Duodenal mucosa (tissue), 2 donors: Measurements from ENCODE around the gene NLK.
"Not testable (repeated sequence)": the region's sequence is repeated elsewhere in the genome, so short reads cannot be mapped to it uniquely, and the experiment has no call there.

Experiments used
- H3K27ac ChIP-seq: one replicate; pipeline ENCODE4 v1.7.0; 2013; ENCODE audit warnings: low read depth, low read length
- H3K27me3 ChIP-seq, 2 donors: one replicate each; pipeline ENCODE4 v1.7.0; 2013; ENCODE audit warnings: low read length in 2 of 2, control low read depth in 1 of 2; ENCODE audit not compliant: insufficient read depth in 2 of 2, control insufficient read depth in 1 of 2
- H3K36me3 ChIP-seq, 2 donors: one replicate each; pipeline ENCODE4 v1.7.0; 2013; ENCODE audit warnings: low read length in 2 of 2, control low read depth in 1 of 2; ENCODE audit not compliant: insufficient read depth in 2 of 2, control insufficient read depth in 1 of 2
- H3K4me1 ChIP-seq, 2 donors: one replicate each; pipeline ENCODE4 v1.7.0; 2013; ENCODE audit warnings: low read length in 2 of 2, control low read depth in 1 of 2; ENCODE audit not compliant: insufficient read depth in 2 of 2, control insufficient read depth in 1 of 2
- H3K4me3 ChIP-seq, 2 donors: one replicate each; pipeline ENCODE4 v1.7.0; 2013; ENCODE audit warnings: low read length in 2 of 2, low read depth in 1 of 2
- H3K9ac ChIP-seq, 2 donors: one replicate each; pipeline ENCODE4 v1.7.0; 2013; ENCODE audit warnings: low read length in 2 of 2, low read depth in 1 of 2
- H3K9me3 ChIP-seq, 2 donors: one replicate each; pipeline ENCODE4 v1.7.0; 2013; ENCODE audit warnings: low read length in 2 of 2, control low read depth in 1 of 2; ENCODE audit not compliant: control insufficient read depth in 1 of 2

NLK gene

GRCh38 chr17:28230011-28230410, 187.5 kb downstream of the NLK start:
- H3K27me3 ChIP-seq: peaks cover 3 to 17% of the 10 kb centered on the region in 2 donors

DNA sequence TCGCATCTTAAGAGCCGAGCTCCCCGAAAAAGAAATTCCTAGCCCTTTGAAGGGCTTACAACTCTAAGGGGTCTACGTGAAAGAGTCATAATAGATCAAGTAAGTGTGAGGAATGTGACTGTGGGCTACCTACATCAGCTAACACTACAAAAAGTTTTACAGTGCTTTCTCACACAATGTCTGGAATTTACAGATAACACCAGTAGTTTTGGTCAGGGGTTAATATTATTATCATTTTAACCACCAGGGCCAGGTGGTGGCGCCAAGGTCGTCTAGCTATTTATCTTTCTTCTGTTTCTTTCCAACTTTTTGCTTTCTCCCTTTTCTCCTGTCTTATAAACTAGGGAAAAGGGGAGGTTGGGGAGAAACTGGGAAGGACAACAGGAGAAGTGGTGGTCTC, 188.1 kb downstream of the NLK start:
- H3K27ac ChIP-seq: not testable (repeated sequence)
- peaks cover 3 to 17% of the 10 kb centered on the region in 2 donors for H3K27me3 ChIP-seq

More at GRCh38 chr17:28230011-28230410, 187.5 kb downstream of the NLK start:
- Histone ChIP-seq H3K27ac (no peak overlapping the region), H3K9ac (no peak overlapping the region), H3K4me3 (no peak overlapping the region), H3K36me3 (no peaks in the 10 kb centered on the region), H3K9me3 (no peaks in the 10 kb centered on the region), H3K4me1 (peaks cover 4 to 22% of the 10 kb centered on the region in 2 donors)

GRCh38 chr17:28231624-28232023, 189.1 kb downstream of the NLK start:
- not testable (repeated sequence) for H3K9me3 ChIP-seq
- peaks cover 4 to 22% of the 10 kb centered on the region in 2 donors for H3K4me1 ChIP-seq
- peaks cover 3 to 17% of the 10 kb centered on the region in 2 donors for H3K27me3 ChIP-seq

More for the DNA sequence above, 188.1 kb downstream of the NLK start:
- not testable (repeated sequence) for H3K9ac ChIP-seq, H3K9me3 ChIP-seq, H3K36me3 ChIP-seq, H3K4me3 ChIP-seq
- H3K4me1 ChIP-seq: peaks cover 4 to 22% of the 10 kb centered on the region in 2 donors

GRCh38 chr17:28232966-28233870, 190.7 kb downstream of the NLK start:
- H3K4me3 ChIP-seq: peak overlapping the region in 1 of 2 donors; percentile 17
- H3K9me3 ChIP-seq, H3K9ac ChIP-seq, H3K36me3 ChIP-seq: not testable (repeated sequence)
- peaks cover 0 to 14% of the 10 kb centered on the region in 2 donors for H3K4me1 ChIP-seq
- H3K27me3 ChIP-seq: peaks cover 3 to 11% of the 10 kb centered on the region in 2 donors
- peak overlapping the region; percentile 20 for H3K27ac ChIP-seq

More at GRCh38 chr17:28231624-28232023, 189.1 kb downstream of the NLK start:
- H3K9ac ChIP-seq, H3K36me3 ChIP-seq, H3K27ac ChIP-seq, H3K4me3 ChIP-seq: not testable (repeated sequence)

- H3K4me3 ChIP-seq: peak overlapping the region in 1 of 2 donors; percentile 17
- H3K9ac ChIP-seq, H3K27me3 ChIP-seq, H3K9me3 ChIP-seq, H3K36me3 ChIP-seq: not testable (repeated sequence)
- H3K27ac ChIP-seq: peak overlapping the region; percentile 20
- peaks cover 0 to 12% of the 10 kb centered on the region in 2 donors for H3K4me1 ChIP-seq
Measured at GRCh38 chr17:28233872-28234856, 191.7 kb downstream of the NLK start.

DNA sequence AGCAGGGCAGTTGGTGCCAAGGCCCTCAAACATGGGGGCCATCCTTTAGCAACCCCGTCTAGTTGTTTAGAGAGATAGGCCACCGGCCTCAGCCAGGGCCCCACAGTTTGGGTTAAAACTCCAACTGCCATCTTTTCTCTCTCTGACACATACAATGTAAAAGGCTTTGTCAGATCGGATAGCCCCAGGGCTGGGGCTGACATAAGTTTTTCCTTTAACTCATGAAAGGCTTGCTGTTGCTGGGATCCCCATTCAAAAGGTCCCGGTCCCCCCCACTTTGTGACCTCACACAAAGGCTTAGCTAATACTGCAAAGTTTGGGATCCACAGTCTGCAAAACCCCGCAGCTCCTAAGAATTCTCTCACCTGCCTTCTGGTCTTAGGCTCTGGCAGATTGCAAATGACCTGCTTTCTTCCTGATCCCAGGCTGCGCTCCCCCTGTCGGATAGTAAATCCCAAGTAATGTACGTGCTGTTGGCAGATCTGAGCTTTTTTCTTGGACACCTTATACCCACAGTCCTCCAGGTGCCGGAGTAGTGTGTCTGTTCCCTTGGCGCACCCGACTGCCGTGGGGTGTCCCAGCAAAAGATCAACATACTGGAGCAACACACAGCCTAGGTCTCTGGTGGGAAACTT, 192.7 kb downstream of the NLK start:
- not testable (repeated sequence) for H3K9me3 ChIP-seq, H3K27me3 ChIP-seq, H3K27ac ChIP-seq, H3K9ac ChIP-seq, H3K36me3 ChIP-seq, H3K4me3 ChIP-seq
- peaks cover 0 to 12% of the 10 kb centered on the region in 2 donors for H3K4me1 ChIP-seq

DNA sequence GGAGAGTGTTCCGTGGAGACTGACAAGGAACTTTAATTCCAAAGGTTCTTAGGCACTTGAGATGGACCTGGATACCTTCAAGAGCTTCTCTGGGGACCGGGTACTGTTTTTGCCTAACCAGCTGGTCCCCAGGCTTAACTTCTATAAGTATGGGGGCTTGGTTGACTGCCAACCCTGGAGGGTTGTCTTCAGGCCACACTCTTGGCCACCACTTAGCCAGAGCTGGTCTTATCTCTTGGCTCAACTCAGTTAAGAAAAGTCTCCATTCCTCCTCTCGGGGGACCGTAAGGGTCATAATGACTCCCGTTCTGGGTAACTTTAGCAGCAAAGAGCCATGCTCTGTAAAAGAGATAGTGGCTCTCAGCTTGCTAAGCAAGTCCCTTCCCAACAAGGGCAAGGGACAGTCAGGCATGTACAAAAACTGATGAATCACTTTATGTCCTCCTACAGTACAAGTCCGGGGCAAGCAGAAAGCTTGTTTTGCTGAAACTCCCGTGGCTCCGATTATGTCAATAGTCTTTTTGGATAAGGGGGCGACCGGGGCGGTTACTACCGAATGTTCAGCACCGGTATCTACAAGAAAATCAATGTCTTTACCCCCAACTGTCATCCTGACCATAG, 193.7 kb downstream of the NLK start:
- H3K9me3 ChIP-seq, H3K27me3 ChIP-seq, H3K9ac ChIP-seq, H3K4me3 ChIP-seq, H3K27ac ChIP-seq, H3K36me3 ChIP-seq: not testable (repeated sequence)
- H3K4me1 ChIP-seq: peaks cover 0 to 12% of the 10 kb centered on the region in 2 donors

DNA sequence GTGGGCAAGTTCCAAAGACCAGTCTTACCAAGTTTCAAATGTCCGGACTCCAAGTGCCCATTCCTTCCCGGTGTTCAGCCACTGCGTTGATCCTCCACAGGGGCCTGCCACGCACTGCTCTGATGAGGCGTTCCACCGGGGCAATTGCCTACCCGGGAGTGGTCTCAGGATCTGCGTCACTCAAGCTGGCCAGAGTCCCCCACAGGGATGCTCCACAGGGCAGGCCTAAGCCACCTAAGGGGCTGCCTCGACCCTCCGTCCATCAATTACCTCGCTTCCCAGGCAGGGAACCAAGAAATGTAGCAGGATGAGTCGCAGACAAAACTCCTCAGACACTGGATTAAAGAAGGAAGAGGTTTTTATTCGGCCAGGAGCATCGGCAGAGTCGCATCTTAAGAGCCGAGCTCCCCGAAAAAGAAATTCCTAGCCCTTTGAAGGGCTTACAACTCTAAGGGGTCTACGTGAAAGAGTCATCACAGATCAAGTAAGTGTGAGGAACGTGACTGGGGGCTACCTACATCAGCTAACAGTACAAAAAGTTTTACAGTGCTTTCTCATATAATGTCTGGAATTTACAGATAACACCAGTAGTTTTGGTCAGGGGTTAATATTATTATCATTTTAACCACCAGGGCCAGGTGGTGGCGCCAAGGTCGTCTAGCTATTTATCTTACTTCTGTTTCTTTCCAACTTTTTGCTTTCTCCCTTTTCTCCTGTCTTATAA, 196.2 kb downstream of the NLK start:
- H3K36me3 ChIP-seq, H3K4me3 ChIP-seq, H3K4me1 ChIP-seq, H3K9me3 ChIP-seq, H3K9ac ChIP-seq, H3K27ac ChIP-seq, H3K27me3 ChIP-seq: not testable (repeated sequence)

DNA sequence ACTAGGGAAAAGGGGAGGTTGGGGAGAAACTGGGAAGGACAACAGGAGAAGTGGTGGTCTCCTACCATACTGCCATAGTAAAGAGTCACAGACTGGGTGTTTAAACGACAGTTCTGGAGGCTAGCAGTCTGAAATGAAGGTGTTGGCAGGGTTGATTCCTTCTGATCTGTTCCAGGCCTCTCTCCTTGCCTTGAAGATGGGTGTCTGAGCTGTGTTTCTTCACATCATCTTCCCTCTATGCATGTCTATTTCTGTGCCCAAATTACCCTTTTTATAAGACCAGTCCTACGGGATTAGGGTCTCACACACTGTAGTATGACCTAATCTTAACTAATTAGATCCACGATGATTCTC, 196.8 kb downstream of the NLK start:
- no peaks in the 10 kb centered on the region for H3K27me3 ChIP-seq
- no peaks in the 10 kb centered on the region for H3K36me3 ChIP-seq
- H3K27ac ChIP-seq: no peak overlapping the region
- no peaks in the 10 kb centered on the region for H3K9me3 ChIP-seq
- no peak overlapping the region for H3K4me3 ChIP-seq
- no peak overlapping the region for H3K9ac ChIP-seq
- peaks cover 0 to 3% of the 10 kb centered on the region in 2 donors for H3K4me1 ChIP-seq
